Activated CD8-positive, alpha-beta memory T cell treated with anti-CD3 and anti-CD28 coated beads for 36 hours (primary cell): ENCODE results near the gene DBNDD2. TPM values are rescaled to one million over a fixed set of nuclear protein-coding genes. Genes with fewer than 3 reads are reported as not detected.

ENCODE experiments used
- CTCF ChIA-PET: fragments of 350-600 bp; sonication (Branson Sonifier 250); formaldehyde crosslinking; loops from one replicate; lab custom pipeline; 2021; ENCODE audit warnings: antibody characterized with exemption; lab: Charles Lee
- POLR2A ChIA-PET: fragments of 350-600 bp; sonication (Branson Sonifier 250); formaldehyde crosslinking; loops from one replicate; lab custom pipeline; 2021; ENCODE audit warnings: antibody characterized with exemption; lab: Charles Lee
- total RNA-seq, 2 experiments: library from RNA; stranded (reverse); gene quantifications; one replicate each; pipeline ENCODE4 v1.2.3, GENCODE V29; 2021

The DBNDD2 gene, protein sequence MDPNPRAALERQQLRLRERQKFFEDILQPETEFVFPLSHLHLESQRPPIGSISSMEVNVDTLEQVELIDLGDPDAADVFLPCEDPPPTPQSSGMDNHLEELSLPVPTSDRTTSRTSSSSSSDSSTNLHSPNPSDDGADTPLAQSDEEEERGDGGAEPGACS
- 10 to 100 TPM; 10.4 to 10.6 TPM for total RNA-seq

DNA sequence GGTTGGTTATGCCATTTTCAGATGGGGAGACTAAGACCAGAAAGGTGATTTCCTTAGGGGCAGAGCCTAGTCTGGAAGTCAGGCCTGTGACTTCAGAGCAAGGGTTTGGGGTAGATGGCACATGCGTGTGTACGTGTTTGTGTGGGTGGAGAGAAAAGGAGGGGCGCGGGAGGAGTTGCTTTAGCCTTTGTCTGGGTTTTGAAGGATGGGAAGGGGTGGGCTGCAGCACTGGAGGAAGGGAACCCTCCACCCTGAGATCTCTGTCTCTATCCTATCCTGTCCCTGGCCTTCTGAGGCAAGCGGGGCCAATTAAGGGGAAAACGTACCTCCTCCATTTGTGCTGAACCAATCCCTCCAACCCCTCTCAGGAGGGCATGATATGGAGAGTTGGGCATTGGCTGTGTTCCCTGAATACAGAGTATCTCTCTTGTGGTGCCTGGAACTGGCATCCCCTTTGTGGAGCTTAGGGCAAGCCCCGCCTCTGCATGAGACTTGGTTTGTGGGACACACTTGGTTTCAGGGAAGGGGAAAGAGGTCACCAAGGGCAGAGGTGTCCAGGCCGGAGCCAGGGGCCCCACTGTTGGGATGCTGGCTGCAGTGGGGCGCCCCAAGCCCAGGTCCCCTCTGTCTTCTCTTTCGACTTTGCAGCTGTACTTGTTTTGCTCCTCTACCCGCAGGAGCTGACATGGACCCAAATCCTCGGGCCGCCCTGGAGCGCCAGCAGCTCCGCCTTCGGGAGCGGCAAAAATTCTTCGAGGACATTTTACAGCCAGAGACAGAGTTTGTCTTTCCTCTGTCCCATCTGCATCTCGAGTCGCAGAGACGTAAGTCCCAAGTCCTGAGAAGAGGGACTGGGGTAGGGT, at the start of gene DBNDD2:
DBNDD2 (plus strand) TSS at position 507 of the 863 bp plus-strand sequence; CDS start at position 686, 179 bp downstream.
- POLR2A ChIA-PET = interaction anchor here (0.9 to 1.8 kb wide), 2 partner anchors 8 to 45 kb away, joined by 4 to 8 read pairs; partner anchors contain the start of genes PIGT and SYS1
- CTCF ChIA-PET = interaction anchor here (0.7 to 1.5 kb wide), 4 partner anchors 23 to 34 kb away, joined by 3 to 8 read pairs (median 6); no protein-coding TSS in a partner anchor

DNA sequence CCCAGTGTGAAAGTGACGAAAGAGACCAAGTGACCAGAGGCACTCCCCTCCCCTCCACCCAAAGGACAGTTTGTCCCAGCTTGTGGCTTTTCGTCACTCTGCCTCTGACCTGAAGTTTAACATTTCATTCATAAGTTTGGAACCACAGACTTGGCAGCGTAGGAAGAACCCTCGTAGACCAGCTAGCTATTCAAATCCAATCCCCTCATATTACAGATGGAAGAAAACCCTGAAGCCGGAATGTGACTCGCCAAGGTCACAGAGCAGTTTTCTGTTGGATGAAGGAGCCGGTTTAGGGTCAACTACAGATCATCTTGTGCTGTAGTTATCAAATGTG, 49.1 kb upstream of the DBNDD2 start:
- POLR2A ChIA-PET = no interaction called here
- CTCF ChIA-PET = interaction anchor here (1.2 kb wide), 1 partner anchor 78 kb away, joined by 4 read pairs; no protein-coding TSS in a partner anchor

DNA sequence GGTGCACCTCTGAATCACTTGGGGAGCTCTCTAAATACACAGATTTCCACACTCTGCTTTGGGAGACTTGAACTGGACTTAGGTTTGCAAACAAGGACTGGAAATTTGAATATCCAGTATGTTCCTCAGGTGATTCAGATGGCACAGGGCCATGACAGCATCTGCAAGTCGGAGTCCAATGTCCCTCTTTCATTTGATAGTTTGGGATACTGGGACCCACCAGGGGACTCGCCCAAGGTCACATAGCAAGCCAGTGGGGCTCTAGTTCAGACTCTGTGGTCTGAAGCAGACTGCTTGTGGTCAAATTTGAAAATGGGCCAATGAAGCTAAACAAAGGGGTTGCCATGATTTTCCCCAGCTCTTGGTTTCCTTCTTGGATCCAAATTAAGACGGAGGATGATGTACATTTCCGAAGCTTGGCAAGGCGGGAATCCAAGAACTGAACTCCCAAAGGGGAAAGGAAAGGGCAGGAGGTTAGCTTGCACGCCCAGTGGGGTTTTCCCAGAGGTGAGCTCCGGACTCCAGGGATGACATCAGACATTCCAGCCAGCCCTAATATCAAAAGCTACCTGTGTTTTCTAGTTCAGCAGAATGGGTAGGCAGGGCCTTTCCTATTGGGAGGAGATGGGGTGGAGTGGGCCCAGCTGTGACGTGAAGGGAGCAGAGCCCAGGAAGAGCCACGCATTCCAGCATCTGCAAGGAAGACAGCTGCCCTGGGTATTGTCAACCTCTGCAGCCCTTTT, 48.5 kb upstream of the DBNDD2 start:
- CTCF ChIA-PET = interaction anchor here (1.2 kb wide), 1 partner anchor 78 kb away, joined by 4 read pairs; no protein-coding TSS in a partner anchor
- POLR2A ChIA-PET = no interaction called here

DNA sequence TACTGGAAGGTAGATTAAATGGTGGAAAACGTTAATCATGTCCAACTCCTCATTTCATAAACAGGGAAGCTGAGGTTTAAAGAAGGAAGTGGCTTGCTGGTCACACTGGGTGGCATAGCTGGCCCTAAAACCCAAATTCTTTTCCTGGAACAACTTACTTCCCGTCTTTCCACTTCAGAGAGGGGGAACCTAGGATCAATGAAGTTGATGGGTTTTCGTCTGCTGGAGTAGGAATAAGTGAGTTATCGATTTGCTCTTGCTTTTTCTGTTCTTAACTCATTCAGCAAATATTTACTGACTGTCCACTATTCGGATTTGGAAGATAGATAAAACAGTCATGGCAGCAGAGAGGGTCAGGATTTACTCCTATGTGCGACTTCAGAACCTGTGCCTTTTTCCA, 46.3 kb upstream of the DBNDD2 start:
- ChIA-PET POLR2A (interaction anchor here (1.5 to 2.1 kb wide), 3 partner anchors 12 to 45 kb away, joined by 4 to 18 read pairs (median 12); partner anchors contain the start of gene SDC4), CTCF (interaction anchor here (0.8 to 6.6 kb wide), 6 partner anchors 10 to 89 kb away, joined by 3 to 63 read pairs (median 22); partner anchors contain the start of gene PIGT)

DNA sequence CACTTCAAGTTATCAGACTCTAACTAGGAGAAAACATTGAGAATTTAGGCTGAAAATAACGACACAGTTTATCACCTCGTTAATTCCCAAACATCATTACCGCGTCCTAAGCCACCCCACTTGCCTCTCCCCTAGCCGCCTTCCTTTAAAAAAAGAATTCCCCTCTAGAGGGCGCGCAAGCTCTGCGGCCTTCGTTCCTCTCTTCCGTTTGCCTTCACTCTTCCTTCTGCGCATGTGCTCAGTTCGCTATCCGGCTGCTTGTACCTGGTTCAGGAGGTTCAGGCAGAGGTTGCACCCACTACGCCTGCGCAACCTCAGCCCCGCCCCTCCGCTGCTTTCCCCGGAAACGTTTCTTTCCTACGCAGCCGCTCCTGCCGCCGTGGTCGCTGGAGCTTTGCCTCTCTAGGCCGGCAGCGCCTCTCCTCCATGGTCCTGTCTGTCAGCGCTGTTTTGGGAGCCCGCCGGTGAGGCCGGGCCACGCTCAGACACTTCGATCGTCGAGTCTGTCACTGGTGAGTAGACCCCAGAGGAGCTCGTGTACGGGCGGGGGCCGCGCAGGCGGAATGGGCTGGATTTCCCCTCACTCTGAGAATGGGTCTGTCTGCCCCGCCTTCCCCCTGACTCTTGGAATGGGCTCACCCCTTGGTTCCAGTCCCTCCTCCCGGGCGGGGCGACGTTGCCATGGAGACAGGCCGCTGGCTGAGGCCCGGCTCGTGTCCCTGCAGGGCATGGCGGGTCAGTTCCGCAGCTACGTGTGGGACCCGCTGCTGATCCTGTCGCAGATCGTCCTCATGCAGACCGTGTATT, 45.1 kb upstream of the DBNDD2 start, which contains the start of gene SYS1:
SYS1 (plus strand) TSS at position 353 of the 807 bp plus-strand sequence; CDS start at position 729, 376 bp downstream.
- POLR2A ChIA-PET = interaction anchor here (0.6 to 2.1 kb wide), 13 partner anchors 9 to 80 kb away, joined by 3 to 18 read pairs (median 5); partner anchors contain the start of genes PIGT and SDC4

DNA sequence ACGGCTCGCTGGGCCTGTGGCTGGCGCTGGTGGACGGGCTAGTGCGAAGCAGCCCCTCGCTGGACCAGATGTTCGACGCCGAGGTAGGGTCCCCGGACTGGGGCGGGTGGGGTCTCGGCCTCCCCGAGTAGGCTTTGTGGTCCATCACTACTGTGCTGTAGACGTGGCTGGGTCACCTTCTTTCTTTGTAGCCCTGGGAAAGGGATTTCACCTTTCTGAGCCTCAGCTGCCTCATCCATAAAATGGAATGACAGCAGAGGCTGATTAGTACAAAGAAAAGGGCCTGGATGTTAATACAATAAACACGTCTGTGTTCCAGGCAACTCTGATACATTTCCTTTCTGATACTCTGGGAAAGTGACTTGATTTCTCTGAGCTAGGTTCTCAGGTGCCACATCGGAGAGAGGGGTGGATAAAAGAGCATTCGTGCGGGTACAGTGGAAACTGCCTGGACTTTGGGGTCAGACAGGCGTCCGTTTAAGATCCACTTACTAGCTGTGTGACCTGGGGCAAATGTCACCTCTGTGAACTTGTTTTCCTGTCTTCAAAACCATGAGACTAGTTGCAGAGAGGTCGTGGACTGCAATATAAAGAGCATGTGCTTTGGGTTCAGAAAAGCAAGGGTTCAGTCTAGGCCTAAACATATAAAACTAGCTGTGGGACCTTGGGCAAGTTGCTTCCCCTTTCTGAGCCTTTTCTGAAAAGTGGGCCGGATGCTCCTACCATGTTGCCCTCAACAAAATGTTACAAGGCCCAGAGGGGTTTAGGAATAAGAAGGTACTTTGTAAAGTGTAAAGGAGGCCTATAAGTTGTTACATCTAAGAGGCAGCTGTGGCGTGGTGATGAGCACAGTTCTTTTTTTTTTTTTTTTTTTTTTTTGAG, 44.2 kb upstream of the DBNDD2 start:
- ChIA-PET CTCF (interaction anchor here (0.8 to 6.6 kb wide), 18 partner anchors 9 to 89 kb away, joined by 3 to 63 read pairs (median 6); partner anchors contain the start of genes PIGT, SDC4 and TP53TG5), POLR2A (interaction anchor here (0.6 to 2.1 kb wide), 11 partner anchors 8 to 79 kb away, joined by 3 to 18 read pairs (median 6); partner anchors contain the start of genes PIGT and SDC4)

More for the DNA sequence above, 45.1 kb upstream of the DBNDD2 start, which contains the start of gene SYS1:
- CTCF ChIA-PET = interaction anchor here (0.7 to 6.6 kb wide), 24 partner anchors 9 to 408 kb away, joined by 3 to 63 read pairs (median 5); partner anchors contain the start of genes PIGT, SDC4 and TP53TG5

DNA sequence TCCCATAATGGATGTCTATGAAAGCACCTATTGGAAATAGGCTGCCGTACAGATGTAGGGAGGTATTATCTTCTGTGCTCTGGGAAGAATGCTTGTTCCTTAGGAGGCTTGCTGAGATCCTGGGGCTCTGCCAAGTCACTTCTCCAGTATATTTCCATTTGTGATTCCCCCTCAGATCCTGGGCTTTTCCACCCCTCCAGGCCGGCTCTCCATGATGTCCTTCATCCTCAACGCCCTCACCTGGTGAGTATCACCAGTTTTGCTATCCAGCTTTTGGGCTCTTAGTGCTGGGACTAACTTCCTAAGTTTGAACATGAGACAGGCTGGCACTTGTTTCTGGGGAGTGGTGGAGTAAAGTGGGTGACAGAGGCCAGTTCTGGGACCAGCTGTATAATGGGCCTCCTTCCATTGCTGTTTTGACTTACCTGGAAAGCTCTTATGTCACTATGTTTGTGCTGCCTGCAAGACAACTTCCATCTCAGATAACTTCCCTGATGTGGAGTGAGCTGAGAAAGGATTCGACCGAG, 42.6 kb upstream of the DBNDD2 start:
- ChIA-PET POLR2A (no interaction called here), CTCF (interaction anchor here (0.8 to 6.6 kb wide), 6 partner anchors 7 to 87 kb away, joined by 3 to 63 read pairs (median 14); partner anchors contain the start of gene PIGT)

DNA sequence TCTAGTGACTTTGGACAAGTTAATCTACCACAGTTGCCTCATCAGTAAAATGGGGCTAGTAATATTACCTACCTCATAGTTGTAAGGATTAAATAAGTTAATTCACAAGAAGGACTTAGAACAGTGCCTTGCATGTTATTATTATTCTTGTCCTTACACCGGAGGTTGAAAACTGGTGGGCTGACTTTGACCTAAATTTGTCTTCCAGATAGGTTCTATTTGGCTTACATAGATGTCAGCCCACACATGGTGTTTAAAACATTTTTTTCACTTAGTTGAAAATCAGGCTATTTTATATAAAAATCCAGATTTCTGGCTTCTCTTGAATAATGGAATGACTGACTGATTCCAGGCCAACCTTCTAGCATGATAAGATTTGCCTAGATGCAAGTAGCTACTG, 41.9 kb upstream of the DBNDD2 start:
- ChIA-PET POLR2A (no interaction called here), CTCF (interaction anchor here (0.7 to 6.6 kb wide), 5 partner anchors 6 to 72 kb away, joined by 3 to 63 read pairs (median 3); no protein-coding TSS in a partner anchor)

DNA sequence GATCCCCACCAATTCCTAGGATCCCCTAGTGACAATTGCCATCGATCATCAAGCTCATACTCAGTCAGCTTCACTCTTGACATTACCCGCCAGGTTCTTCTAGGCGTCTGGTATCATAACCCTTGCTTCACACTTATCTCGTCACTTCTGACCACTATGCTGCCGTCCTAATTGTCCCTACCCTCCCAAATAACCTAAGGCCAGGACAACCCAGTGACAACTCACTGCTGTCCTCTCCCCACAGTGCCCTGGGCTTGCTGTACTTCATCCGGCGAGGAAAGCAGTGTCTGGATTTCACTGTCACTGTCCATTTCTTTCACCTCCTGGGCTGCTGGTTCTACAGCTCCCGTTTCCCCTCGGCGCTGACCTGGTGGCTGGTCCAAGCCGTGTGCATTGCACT, 41.5 kb upstream of the DBNDD2 start:
- CTCF ChIA-PET = interaction anchor here (0.6 to 6.6 kb wide), 4 partner anchors 6 to 70 kb away, joined by 3 to 63 read pairs (median 3); no protein-coding TSS in a partner anchor
- POLR2A ChIA-PET = no interaction called here

DNA sequence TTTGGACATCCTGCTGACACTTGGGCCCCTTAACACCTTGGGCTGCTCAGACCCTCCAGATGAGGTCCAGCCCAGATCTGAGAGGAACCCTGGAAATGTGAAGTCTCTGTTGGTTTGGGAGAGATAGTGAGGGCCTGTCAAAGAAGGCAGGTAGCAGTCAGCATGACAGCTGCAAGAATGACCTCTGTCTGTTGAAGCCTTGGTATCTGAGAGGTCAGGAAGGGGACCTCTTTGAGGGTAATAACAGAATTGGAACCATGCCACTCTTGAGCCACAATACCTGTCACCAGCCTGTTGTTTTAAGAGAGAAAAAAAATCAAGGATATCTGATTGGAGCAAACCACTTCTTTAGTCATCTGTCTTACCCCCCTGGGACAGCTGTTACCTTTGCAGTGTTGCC, 41.0 kb upstream of the DBNDD2 start:
- ChIA-PET CTCF (interaction anchor here (0.6 to 6.6 kb wide), 3 partner anchors 6 to 70 kb away, joined by 3 to 63 read pairs (median 3); no protein-coding TSS in a partner anchor), POLR2A (no interaction called here)

DNA sequence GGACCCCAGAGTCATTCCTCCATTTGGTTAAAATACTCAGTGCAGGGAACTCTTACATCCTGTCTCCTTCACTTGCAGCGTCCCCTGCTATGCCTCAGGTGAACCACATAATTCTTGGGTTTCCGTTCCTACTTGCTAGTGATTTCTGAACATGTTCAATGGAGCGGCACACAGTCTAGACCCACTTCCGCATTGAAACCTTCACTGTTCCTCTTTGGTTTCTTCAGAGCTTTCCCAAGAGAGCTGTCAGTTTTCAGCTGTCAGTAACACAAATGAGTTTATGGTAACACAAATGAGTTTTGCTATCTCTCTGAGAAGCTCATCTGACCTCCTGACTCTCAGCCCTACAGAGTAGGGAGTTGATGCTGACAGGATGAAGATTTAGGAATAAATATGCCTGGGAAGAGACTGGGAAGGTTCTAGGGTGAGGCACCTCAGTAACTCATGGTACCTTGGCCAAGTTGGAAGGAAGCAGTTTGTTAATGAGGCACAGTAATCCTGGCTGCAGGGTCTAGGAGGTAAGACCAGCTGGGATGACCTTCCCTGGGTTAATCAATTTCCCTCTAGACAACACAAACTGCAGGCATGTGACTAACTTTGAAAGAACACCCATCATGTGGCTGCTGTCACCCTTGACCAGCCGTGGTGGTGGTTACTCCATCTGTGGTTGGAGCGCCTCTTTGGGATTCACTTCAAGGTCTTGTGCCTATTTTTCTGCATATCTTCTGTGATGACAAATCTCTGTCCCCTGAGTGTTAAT, 39.7 kb upstream of the DBNDD2 start:
- CTCF ChIA-PET = interaction anchor here (0.6 to 1.9 kb wide), 2 partner anchors 68 to 143 kb away, joined by 4 to 7 read pairs; no protein-coding TSS in a partner anchor
- POLR2A ChIA-PET = interaction anchor here (1.5 to 2.0 kb wide), 2 partner anchors 51 to 68 kb away, joined by 4 read pairs; no protein-coding TSS in a partner anchor

DNA sequence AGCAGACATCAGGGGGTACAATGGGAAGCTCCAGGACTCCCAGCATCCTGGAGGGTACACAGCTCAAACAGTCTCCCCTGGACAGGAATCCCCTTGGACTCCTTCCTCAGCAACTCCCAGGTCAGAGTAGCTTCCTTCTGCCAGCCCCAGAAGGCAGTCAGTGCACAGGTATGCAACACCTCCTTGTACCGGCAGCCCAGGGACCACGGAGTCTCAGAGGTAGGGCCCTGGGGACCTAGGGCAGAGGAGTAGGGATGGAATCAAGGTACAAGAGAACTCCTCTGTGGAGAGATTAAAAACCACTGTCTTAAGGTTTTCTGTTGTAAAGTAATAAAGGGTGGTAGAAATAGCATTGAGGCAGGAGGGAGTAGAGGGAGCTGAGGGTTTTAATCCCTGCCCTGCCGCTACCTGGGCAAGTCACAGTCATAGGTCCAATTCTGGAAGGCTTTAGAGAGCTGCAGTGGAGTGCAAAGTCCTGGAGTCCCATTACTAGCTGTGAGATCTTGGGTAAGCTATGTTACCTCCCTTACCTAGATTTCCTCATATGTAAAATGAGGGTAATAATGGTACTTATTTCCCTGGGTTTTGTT, 37.4 kb upstream of the DBNDD2 start:
- CTCF ChIA-PET = interaction anchor here (4.8 to 5.4 kb wide), 2 partner anchors 7 to 66 kb away, joined by 54 to 63 read pairs; partner anchors contain the start of gene SYS1
- POLR2A ChIA-PET = no interaction called here

DNA sequence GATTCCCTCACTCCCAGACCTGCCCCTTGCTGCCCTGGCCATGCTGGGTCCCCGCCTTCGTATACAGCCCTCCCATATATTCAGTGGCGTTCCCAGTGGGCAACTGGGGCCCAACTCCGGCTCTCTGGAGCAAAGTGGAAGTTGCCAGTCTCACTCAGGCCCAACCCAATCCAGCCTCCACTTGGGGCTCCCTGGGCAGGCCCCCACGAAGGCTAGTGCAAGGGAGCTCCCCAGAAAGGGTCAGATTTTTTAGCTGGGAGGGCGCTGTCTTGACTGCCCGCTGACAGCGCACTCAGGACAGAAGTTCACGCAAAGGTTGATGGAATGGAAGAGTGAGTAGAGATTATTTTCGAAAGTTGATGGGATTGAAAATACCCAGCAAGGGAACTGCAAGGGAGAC, 35.8 kb upstream of the DBNDD2 start:
- CTCF ChIA-PET = interaction anchor here (0.9 to 5.4 kb wide), 8 partner anchors 9 to 78 kb away, joined by 3 to 63 read pairs (median 16); partner anchors contain the start of genes SDC4 and SYS1
- POLR2A ChIA-PET = interaction anchor here (0.5 to 2.6 kb wide), 4 partner anchors 8 to 64 kb away, joined by 4 to 18 read pairs (median 6); partner anchors contain the start of gene SYS1

DNA sequence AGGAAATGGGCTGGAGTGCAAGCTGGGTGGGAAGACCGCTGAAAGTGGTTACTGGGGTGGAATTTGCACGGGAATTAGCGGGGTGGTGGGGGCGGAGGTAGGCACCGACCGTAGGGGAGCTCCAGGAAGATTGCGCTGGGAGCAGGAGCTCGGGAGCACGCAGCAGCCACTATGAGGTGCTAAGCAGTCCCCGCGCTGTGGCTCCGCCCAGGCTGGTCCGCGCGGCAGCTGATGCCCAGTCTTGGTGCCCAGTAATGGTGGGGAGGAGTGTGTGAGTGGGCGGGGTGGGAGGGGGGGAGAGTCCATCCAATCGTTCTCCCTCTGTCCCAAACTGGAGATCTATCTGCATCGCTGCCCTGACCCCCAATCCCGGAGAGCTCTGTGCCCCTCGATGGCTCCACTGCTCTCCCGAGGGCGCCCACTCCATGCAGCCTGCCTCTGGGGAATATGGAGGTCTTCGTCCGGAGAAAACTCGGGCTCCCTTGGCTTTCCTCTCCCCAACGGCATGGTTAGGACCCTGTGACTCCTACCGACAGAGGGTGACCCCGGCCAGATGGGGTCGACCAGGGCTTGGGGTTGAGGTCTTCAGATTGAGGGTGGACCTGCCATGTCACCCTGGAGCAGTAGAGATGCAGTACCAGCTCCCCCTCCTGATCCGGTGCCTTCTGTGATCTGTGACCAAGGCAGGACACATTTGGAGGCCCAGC, 35.3 kb upstream of the DBNDD2 start:
- POLR2A ChIA-PET = interaction anchor here (0.7 to 2.6 kb wide), 8 partner anchors 10 to 598 kb away, joined by 3 to 18 read pairs (median 5); partner anchors contain the start of genes DNTTIP1, PIGT, SDC4 and SYS1
- CTCF ChIA-PET = interaction anchor here (0.9 to 5.4 kb wide), 16 partner anchors 9 to 398 kb away, joined by 3 to 63 read pairs (median 8); partner anchors contain the start of genes PIGT, SDC4 and SYS1
